ENCODE measurements around the gene ERC2.

Gene ERC2

GRCh38 chr3:55500555-55501330 lies 967.5 kb downstream of the ERC2 start:
- DNase-seq = no peak

GRCh38 chr3:55498520-55498919 lies 969.7 kb downstream of the ERC2 start:
- DNase-seq = no peak

GRCh38 chr3:55497250-55497649 lies 971.0 kb downstream of the ERC2 start:
- DNase-seq = no peak

- no peak for DNase-seq
Measured at GRCh38 chr3:55494976-55495375, 973.3 kb downstream of the ERC2 start.

- DNase-seq = no peak
Measured at GRCh38 chr3:55492976-55493375, 975.3 kb downstream of the ERC2 start.

GRCh38 chr3:55491296-55491816 lies 976.9 kb downstream of the ERC2 start:
- DNase-seq = no peak

- no peak for DNase-seq
Measured at GRCh38 chr3:55490276-55490913, 977.9 kb downstream of the ERC2 start.

GRCh38 chr3:55489798-55490132 lies 978.5 kb downstream of the ERC2 start:
- no peak for DNase-seq

- DNase-seq = peak; percentile 40 to 41
Measured at GRCh38 chr3:55488398-55489055, 979.7 kb downstream of the ERC2 start.

GRCh38 chr3:55487381-55488241 lies 980.7 kb downstream of the ERC2 start:
- no peak for DNase-seq

- no peak for DNase-seq
Measured at GRCh38 chr3:55486857-55487380, 981.3 kb downstream of the ERC2 start, which contains the start of gene WNT5A. Gene WNT5A, minus strand, starts transcription at chr3:55487306. Its CDS starts 321 bp downstream, at chr3:55486985.

- DNase-seq = peak in 1 of 2 donors; percentile 68
Measured at GRCh38 chr3:55486101-55486856, 982.0 kb downstream of the ERC2 start.

- DNase-seq = peak; percentile 72 to 73
Measured at GRCh38 chr3:55484801-55485791, 983.2 kb downstream of the ERC2 start.

GRCh38 chr3:55484191-55484689 lies 984.0 kb downstream of the ERC2 start:
- no peak for DNase-seq

- DNase-seq = no peak
Measured at GRCh38 chr3:55483196-55484095, 984.8 kb downstream of the ERC2 start.

- DNase-seq = no peak
Measured at GRCh38 chr3:55482496-55483195, 985.6 kb downstream of the ERC2 start.

- DNase-seq = no peak
Measured at GRCh38 chr3:55481744-55482495, 986.3 kb downstream of the ERC2 start.

Data from hippocampal formation (tissue), 2 donors.